Muscle layer of colon (tissue), 2 donors: Measurements from ENCODE around the gene LRSAM1.

Experiments used
- H3K27ac ChIP-seq: one replicate; pipeline ENCODE4 v1.7.0; 2013; ENCODE audit warnings: low read depth, mild to moderate bottlenecking, low read length, moderate library complexity
- H3K27me3 ChIP-seq, 2 donors: one replicate each; pipeline ENCODE4 v1.7.0; 2013; ENCODE audit warnings: low read length in 2 of 2, mild to moderate bottlenecking in 2 of 2; ENCODE audit not compliant: insufficient read depth in 2 of 2, control insufficient read depth in 1 of 2
- H3K36me3 ChIP-seq: one replicate; pipeline ENCODE4 v1.7.0; 2013; ENCODE audit warnings: mild to moderate bottlenecking, low read length; ENCODE audit not compliant: insufficient read depth
- H3K4me1 ChIP-seq: one replicate; pipeline ENCODE4 v1.7.0; 2013; ENCODE audit warnings: mild to moderate bottlenecking, low read length; ENCODE audit not compliant: insufficient read depth
- H3K4me3 ChIP-seq, 2 donors: one replicate each; pipeline ENCODE4 v1.7.0; 2013; ENCODE audit warnings: low read length in 2 of 2, low read depth in 1 of 2, mild to moderate bottlenecking in 1 of 2, moderate library complexity in 1 of 2
- H3K9ac ChIP-seq: one replicate; pipeline ENCODE4 v1.7.0; 2013; ENCODE audit warnings: low read length
- H3K9me3 ChIP-seq: one replicate; pipeline ENCODE4 v1.7.0; 2013; ENCODE audit warnings: mild to moderate bottlenecking, low read length
- donor health status: abdominal sarcoma.
- donor health status: Adenocarcinoma of cecum.

Gene LRSAM1

GRCh38 chr9:127535396-127535795 lies 84.1 kb downstream of the LRSAM1 start:
- H3K4me3 ChIP-seq: no peak overlapping the region
- no peaks in the 10 kb centered on the region for H3K27me3 ChIP-seq
- H3K9ac ChIP-seq: no peak overlapping the region
- no peak overlapping the region for H3K27ac ChIP-seq
- H3K9me3 ChIP-seq: no peaks in the 10 kb centered on the region
- peaks cover 53% of the 10 kb centered on the region for H3K4me1 ChIP-seq
- peaks cover 5% of the 10 kb centered on the region for H3K36me3 ChIP-seq

- no peaks in the 10 kb centered on the region for H3K9me3 ChIP-seq
- H3K36me3 ChIP-seq: peaks cover 5% of the 10 kb centered on the region
- no peak overlapping the region for H3K4me3 ChIP-seq
- H3K27ac ChIP-seq: no peak overlapping the region
- peaks cover 53% of the 10 kb centered on the region for H3K4me1 ChIP-seq
- no peak overlapping the region for H3K9ac ChIP-seq
- H3K27me3 ChIP-seq: no peaks in the 10 kb centered on the region
These were observed 84.5 kb downstream of the LRSAM1 start for GRCh38 chr9:127535834-127536233.

- no peaks in the 10 kb centered on the region for H3K9me3 ChIP-seq
- no peaks in the 10 kb centered on the region for H3K27me3 ChIP-seq
- H3K27ac ChIP-seq: peak overlapping the region; percentile 59
- peaks cover 4% of the 10 kb centered on the region for H3K36me3 ChIP-seq
- H3K4me3 ChIP-seq: no peak overlapping the region
- peaks cover 56% of the 10 kb centered on the region for H3K4me1 ChIP-seq
- H3K9ac ChIP-seq: peak overlapping the region; percentile 34
These were observed 85.2 kb downstream of the LRSAM1 start for GRCh38 chr9:127536499-127536898.

- Histone ChIP-seq H3K27me3 (no peaks in the 10 kb centered on the region), H3K36me3 (no peaks in the 10 kb centered on the region), H3K27ac (peak overlapping the region; percentile 59), H3K4me3 (no peak overlapping the region), H3K9me3 (no peaks in the 10 kb centered on the region), H3K9ac (peak overlapping the region; percentile 34), H3K4me1 (peaks cover 61% of the 10 kb centered on the region)
These were observed 85.7 kb downstream of the LRSAM1 start for GRCh38 chr9:127537014-127537413.

- Histone ChIP-seq H3K4me3 (no peak overlapping the region), H3K27ac (peak overlapping the region; percentile 59), H3K4me1 (peaks cover 67% of the 10 kb centered on the region), H3K9ac (peak overlapping the region; percentile 30), H3K36me3 (no peaks in the 10 kb centered on the region), H3K27me3 (no peaks in the 10 kb centered on the region), H3K9me3 (no peaks in the 10 kb centered on the region)
These were observed 86.5 kb downstream of the LRSAM1 start for GRCh38 chr9:127537792-127538191.

- Histone ChIP-seq H3K4me3 (no peak overlapping the region), H3K9ac (no peak overlapping the region), H3K9me3 (no peaks in the 10 kb centered on the region), H3K27ac (no peak overlapping the region), H3K27me3 (no peaks in the 10 kb centered on the region), H3K4me1 (peaks cover 77% of the 10 kb centered on the region), H3K36me3 (no peaks in the 10 kb centered on the region)
These were observed 87.5 kb downstream of the LRSAM1 start for GRCh38 chr9:127538849-127539258.

- Histone ChIP-seq H3K9ac (no peak overlapping the region), H3K4me3 (no peak overlapping the region), H3K27ac (no peak overlapping the region), H3K9me3 (no peaks in the 10 kb centered on the region), H3K36me3 (no peaks in the 10 kb centered on the region), H3K4me1 (peaks cover 78% of the 10 kb centered on the region), H3K27me3 (no peaks in the 10 kb centered on the region)
These were observed 88.1 kb downstream of the LRSAM1 start for GRCh38 chr9:127539259-127539981.

- Histone ChIP-seq H3K9ac (no peak overlapping the region), H3K4me1 (peaks cover 77% of the 10 kb centered on the region), H3K27me3 (no peaks in the 10 kb centered on the region), H3K4me3 (no peak overlapping the region), H3K36me3 (no peaks in the 10 kb centered on the region), H3K27ac (no peak overlapping the region), H3K9me3 (no peaks in the 10 kb centered on the region)
These were observed 88.8 kb downstream of the LRSAM1 start for GRCh38 chr9:127539982-127540663.

- Histone ChIP-seq H3K36me3 (no peaks in the 10 kb centered on the region), H3K4me3 (no peak overlapping the region), H3K9me3 (no peaks in the 10 kb centered on the region), H3K9ac (no peak overlapping the region), H3K4me1 (peaks cover 76% of the 10 kb centered on the region), H3K27ac (no peak overlapping the region), H3K27me3 (no peaks in the 10 kb centered on the region)
These were observed 89.3 kb downstream of the LRSAM1 start for GRCh38 chr9:127540664-127541041.

- H3K27ac ChIP-seq: no peak overlapping the region
These were observed 89.9 kb downstream of the LRSAM1 start for GRCh38 chr9:127541176-127541575.

GRCh38 chr9:127541865-127542264 lies 90.6 kb downstream of the LRSAM1 start:
- no peaks in the 10 kb centered on the region for H3K27me3 ChIP-seq
- peak overlapping the region; percentile 48 for H3K27ac ChIP-seq
- H3K36me3 ChIP-seq: no peaks in the 10 kb centered on the region
- H3K4me1 ChIP-seq: peaks cover 74% of the 10 kb centered on the region
- no peak overlapping the region for H3K9ac ChIP-seq
- no peaks in the 10 kb centered on the region for H3K9me3 ChIP-seq
- H3K4me3 ChIP-seq: no peak overlapping the region

More at GRCh38 chr9:127541176-127541575, 89.9 kb downstream of the LRSAM1 start:
- Histone ChIP-seq H3K36me3 (no peaks in the 10 kb centered on the region), H3K4me1 (peaks cover 75% of the 10 kb centered on the region), H3K9me3 (no peaks in the 10 kb centered on the region), H3K4me3 (no peak overlapping the region), H3K27me3 (no peaks in the 10 kb centered on the region), H3K9ac (no peak overlapping the region)
